HG03060 (cell line): ENCODE results near the gene ELMOD2.

Source experiments
- ATAC-seq: cut with Tn5 transposase; IDR thresholded peaks from one replicate; pipeline ENCODE4 v1.9.1; 2021; ENCODE audit warnings: low read depth, moderate number of reproducible peaks; ENCODE audit not compliant: unreplicated experiment

Gene ELMOD2

DNA sequence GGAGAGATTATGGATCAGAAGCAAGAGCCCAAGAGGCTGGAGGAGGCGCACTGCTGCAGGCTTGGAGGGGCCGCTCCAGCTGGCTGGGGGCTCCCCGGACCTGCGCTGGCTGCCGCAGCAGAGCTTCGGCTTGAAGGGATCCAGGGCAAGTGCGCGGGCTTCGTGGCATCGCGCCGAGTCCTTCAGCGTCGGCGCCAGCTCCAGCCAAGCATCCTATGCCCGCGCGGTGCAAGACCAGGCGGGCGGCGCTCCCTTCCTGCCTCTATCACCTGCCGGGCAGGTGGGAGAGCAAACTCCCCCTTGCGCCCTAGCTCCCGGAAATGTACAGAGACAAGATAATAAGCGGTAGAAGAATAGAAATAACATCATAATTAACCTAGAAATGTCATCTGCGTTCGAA lies 55.3 kb downstream of the ELMOD2 start:
- no peak for ATAC-seq

- ATAC-seq: no peak
Observed at GRCh38 chr4:140581078-140581477, 57.1 kb downstream of the ELMOD2 start.

DNA sequence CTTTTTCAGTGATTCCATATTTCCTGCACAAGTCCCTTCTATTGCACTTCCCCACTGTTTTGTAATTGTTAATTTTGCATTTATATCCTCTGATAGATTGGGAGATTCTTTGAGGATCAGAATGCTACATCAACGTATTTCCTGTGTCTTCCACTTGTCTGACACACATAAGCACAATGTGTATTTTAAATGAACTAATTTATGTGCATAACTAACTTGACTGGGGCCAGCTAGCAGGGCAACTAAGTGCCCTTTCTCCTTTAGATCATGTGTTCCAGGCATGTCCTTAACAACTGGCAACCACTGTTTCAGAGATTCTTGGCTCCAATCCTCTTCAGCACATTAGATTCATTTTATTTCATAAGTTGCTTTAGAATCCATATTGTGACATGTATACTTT lies 60.5 kb downstream of the ELMOD2 start:
- ATAC-seq: no peak

DNA sequence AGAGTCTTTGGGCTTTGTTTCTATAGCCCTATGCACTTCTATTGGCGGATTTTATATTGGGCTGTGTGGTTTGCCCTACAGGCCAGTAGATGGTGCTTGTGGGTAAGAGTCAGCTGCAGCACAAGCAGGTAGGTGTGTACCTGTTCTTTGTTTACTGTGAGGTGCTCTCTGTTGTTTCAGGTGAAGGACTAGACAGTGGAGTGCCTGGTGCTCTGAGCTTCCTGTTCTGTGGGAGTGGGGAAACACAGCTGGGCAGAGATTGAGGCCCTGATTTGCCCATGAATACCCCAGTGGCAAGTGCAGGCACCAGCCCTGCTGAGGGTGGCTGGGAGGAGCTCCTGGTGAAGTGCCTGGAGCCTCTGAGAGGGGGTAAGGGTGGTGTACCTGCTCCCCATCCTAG lies 71.1 kb downstream of the ELMOD2 start:
- no peak for ATAC-seq

GRCh38 chr4:140600408-140600807 lies 76.4 kb downstream of the ELMOD2 start:
- no peak for ATAC-seq

GRCh38 chr4:140602714-140603113 lies 78.7 kb downstream of the ELMOD2 start:
- ATAC-seq: no peak

GRCh38 chr4:140603286-140603685 lies 79.3 kb downstream of the ELMOD2 start:
- ATAC-seq: no peak
